HG02759 (cell line): ENCODE data around the gene TRIM59.
A peak's percentile ranks its signal among the peaks of the same experiment; 100 is the strongest.
"Not testable (repeated sequence)": the region's sequence is repeated elsewhere in the genome, so short reads cannot be mapped to it uniquely, and the experiment has no call there.

ENCODE experiments used
- ATAC-seq: cut with Tn5 transposase; IDR thresholded peaks from one replicate; pipeline ENCODE4 v1.9.1; 2021; ENCODE audit warnings: mild to moderate bottlenecking, moderate library complexity; ENCODE audit not compliant: unreplicated experiment

TRIM59 gene

DNA sequence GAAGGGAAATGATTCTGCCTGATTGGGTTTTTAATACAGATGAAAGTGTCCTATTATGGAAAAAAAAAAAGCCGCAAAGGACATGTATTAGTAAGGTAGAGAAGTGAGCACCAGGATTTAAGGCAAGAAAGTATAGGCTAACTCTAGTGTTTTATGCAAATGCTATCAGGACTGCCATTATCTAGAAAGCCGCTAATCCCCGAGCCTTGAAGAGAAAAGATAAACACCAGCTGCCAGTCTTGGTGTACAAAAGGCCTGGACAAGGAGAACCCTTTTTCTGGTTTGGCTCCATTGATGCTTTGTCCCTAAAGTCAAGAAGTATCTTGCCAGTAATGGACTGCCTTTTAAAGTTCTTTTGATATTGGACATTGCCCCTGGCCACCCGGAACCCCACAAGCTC lies 8.6 kb upstream of the TRIM59 start:
- no peak for ATAC-seq

DNA sequence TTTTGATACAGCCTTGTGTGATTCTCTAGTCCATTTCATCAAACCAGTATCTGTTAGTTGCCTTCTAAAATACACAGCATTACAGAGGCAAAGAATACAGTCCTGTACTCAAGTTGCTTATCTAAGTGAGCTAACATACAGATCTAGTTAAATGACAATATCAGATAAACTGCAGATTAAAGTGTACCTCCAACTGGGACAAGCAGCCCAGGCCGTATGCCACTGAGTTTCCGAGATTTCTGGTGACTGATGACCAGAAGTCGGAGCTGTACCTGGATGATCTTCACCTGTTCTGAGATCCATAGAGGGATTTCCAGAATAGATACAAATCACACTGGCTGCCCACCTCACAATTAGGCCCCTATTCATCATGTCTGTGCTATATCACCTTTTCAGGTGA lies 6.3 kb upstream of the TRIM59 start:
- no peak for ATAC-seq

DNA sequence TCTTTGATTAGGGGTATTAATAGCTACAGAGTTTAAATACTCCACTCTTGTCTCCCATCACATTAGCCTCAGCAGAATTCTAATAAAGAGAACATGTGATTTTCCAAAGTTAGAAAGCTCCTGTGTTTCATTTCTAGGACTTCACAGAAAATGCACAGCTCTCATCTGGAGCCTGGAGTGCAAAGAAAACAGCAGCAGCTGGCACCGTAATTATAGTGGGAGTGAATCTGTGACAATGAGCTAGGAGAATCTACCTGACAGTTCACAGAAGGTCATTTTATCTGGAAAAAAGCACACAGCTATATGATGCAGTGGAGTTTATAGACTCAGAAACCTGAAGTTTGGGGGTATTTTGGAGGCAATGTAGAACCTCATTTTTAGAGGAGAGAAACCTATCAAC lies 5.4 kb upstream of the TRIM59 start:
- ATAC-seq, result no peak

DNA sequence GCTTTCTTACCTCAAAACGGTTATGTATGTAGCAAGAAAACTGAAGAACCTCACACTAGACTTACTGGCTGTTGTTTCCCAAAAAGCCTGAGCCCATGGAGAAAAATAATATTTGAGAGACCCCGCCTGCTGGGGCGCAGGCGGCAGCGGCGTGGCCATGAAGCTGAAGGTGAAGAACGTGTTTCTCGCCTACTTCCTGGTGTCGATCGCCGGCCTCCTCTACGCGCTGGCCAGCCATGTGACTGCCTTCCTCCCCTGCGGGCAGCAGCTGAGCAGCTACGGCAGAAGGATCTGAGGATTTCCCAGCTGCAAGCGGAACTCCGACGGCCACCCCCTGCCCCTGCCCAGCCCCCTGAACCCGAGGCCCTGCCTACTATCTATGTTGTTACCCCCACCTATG lies 2.7 kb upstream of the TRIM59 start:
- ATAC-seq, result not testable (repeated sequence)

DNA sequence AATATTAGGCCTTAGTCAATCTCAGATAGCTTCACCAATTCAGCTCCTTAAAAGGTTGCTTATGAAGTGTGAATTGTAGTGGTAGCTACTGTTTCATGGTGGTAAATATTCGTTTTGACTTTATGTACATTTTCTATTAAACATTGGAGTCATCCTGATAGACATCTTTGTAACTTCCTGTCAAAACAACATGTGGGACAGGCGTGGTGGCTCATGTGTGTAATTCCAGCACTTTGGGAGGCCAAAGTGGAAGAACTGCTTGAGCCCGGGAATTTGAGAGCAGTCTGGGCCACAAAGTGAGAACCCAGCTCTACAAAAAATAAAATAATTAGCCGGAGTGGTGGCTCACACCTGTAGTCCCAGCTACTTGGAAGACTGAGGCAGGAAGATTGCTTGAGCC lies 2.0 kb upstream of the TRIM59 start:
- ATAC-seq, result no peak

DNA sequence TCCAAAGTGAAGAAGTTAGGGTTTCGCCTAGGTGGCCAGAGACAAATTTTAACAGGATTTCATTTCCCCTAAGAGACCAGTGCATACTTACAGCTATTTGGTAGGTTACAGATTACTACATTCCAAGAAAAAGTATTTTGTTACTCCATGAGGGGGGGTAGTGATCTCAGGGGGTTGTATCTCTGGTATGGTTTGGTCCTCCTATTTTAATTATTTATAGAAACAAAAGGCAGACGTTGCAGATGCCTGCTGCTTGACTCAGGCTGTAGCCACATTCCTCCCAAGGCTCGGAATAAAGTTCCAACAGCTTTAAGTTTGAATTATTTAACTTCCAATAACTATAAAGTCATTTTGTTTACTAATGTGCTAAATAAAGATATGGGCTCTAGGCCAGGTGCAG lies 1.3 kb upstream of the TRIM59 start:
- ATAC-seq, result no peak

DNA sequence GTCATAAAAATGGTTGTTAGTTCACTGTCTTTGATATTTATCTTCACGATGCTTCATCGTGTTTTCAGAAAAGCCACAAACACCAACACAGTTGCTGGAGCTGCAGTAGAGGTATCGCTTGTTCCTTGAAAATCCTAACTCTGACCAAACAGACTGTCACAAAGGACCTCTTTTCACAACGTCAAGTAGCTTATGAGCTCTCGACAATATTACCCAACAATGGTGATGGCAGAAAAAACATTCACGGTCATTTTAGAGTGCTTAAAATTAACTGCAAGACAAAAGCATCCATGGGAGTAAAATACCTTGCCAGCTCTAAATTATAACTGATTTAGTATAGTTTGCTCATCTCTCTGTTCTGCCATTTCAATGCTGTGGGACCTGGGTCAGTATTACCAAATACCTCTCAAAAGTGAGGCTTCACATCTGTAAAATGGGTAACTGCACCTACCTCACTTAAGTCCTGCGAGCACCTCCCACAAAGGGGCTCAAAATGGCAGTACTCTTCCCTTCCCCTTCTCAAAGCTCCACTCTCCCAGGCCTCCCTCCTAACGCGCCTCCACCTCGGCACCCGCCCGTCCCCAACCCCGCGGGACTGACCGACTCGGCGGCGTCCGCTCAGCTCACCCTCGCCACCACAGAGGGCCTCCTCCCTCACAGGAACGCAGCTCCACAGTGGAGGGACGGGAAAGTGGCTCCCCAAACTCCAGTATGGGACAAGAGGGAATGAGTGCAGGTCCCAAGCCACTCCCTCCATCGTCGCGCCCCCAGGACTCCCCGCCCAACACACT lies 546 bp downstream of the TRIM59 start:
- peak; percentile 47 for ATAC-seq

DNA sequence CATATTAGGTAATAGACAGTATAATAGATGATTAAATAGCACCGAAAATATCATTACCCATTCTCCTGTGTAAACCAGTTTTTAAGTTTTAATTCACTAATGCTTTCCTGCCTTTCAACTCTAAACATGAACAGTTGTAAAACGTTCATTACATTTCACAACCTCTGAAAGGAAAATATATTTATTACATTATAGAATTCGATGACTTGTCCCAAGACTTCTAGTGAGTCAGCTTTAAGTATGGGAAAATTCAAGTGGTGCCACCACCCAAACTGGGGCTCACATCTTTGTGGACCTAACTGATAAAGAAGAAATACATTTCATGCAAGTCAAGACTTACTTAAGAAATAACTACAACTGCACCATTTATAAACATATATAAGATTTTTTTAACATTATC lies 2.0 kb downstream of the TRIM59 start:
- ATAC-seq, result no peak

DNA sequence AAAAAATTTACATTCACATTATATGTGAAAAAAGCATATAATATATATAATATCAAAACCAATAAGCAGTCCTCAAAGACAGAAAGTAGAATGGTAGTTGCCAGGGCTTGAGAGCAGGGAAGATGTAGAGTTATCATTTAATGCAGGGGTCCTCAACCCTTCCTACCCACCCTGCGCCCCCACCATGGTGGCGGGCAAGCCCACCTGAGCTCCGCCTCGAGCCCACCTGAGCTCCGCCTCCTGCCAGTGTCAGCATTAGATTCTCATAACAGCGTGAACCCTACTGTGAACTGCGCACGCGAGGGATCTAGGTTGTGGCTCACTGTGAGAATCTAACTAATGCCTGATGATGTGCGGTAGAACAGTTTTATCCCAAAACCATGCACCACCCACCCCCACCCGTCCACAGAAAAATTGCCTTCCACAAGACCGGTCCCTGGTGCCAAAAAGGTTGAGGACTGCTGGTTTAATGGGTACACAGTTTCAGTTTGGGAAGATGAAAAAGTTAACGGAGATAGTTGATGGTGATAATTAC lies 3.0 kb downstream of the TRIM59 start:
- ATAC-seq, result no peak

DNA sequence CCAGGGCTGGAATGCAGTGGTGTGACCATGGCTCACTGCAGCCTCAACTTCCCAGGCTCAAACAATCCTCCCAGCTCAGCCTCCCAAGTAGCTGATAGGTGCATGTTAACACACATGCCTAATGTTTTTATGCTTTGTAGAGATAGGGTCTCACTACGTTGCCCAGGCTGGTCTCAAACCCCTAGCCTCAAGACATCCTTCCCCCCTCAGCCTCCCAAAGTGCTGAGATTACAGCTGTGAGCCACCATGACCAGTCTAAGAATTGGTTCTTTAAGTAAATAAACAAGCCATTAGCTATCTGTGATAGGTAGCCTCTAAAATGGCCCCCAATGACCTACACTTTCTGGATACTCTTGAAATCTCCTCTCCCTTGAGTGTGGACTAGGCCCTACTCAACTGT lies 3.7 kb downstream of the TRIM59 start:
- no peak for ATAC-seq

DNA sequence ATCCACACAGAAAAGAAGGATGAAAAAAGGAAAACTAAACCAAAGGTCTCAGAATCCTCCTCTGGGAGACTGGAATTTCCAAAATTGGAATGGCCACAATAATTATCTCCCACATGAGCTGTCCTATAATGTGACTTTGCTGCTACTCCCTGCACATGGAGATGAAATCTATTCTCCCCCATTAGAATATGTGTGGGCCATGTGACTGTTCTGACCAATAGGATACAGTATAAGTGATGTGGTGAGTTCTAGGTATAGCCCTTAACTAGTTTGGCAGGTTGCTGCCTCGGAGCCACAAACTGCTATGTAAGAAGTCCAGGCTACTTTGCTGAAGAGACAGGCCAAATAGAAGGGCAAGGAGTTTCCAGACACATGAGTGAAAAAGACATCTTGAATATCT lies 5.2 kb downstream of the TRIM59 start:
- no peak for ATAC-seq

DNA sequence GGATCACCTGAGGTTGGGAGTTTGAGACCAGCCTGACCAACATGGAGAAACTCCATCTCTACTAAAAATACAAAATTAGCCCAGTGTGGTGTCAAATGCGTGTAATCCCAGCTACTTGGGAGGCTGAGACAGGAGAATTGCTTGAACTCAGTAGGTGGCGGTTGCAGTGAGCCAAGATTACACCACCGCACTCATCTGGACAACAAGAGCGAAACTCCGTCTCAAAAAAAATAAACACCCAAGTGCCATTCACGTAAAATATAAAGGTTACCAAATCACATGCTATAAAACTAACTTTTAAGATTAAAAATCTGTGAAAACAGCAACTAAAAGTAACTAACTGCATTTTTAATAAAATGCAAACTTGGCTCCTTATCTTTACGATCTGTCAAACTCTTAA lies 8.9 kb downstream of the TRIM59 start:
- no peak for ATAC-seq

DNA sequence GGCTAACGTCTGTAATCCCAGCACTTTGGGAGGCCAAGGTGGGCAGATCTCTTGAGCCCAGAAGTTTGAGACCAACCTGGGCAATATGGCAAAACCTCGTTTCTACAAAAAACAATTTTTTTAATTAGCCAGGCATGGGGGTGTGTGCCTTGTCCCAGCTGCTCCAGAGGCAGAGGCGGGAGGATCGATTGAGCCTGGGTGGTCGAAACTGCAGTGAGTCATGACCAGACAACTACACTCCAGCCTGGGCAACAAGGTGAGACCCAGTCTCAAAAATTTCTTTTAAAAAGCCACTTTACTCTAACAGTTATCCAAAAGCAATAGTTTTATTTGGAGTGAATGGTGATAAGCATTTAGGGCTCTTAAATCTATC lies 12.5 kb downstream of the TRIM59 start:
- ATAC-seq, result no peak

DNA sequence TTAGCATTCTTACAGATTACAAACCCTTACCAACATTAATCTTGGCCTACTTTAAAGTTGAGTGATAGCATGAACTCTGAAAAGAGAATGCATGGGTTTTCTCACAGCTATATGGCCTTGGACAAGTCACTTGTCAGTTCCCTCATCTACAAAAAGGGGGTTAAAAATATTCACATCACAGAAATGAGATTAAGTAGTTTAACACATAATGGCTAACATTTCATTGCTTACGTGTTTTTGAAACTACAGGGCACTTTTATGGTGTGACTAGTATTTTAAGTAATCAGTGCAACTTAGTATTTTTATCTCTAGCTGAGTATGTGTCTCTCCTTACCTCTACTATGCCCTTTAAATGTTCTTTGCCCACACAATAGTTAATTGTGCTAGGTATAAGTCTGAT lies 13.8 kb downstream of the TRIM59 start:
- ATAC-seq, result no peak

DNA sequence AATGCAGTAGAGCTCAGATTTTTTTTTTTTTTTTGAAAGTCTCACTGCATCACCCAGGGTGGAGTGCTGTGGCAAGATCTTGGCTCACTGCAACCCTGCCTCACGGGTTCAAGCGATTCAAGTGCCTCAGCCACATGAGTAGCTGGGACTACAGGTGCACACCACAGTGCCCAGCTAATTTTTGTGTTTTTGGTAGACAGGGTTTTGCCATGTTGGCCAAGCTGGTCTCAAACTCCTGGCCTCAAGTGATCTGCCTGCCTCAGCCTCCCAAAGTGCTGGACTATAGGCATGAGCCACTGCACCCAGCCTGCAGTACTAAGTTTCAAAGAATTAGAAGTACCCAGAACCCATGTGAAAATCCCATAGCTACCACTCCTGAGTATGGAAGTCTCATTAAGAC lies 14.5 kb downstream of the TRIM59 start:
- ATAC-seq, result no peak

DNA sequence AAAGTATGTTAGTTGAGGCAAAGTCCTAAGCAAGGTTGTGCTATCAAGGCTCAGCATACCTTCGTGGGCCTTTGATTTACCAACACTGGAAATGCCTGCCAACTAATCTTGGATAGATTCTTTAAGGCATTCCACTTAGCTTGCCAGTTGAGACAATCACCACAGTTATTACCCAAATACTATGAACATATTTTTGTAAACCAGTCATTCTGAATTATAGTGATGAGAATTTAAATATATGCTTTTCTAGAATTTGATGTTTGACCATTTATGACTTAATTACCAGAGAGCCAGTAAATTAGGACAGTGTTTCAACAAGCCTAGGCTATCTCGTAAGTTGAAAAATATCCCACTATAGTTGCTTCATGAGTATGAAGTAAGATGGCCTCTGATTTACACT lies 15.5 kb downstream of the TRIM59 start:
- no peak for ATAC-seq

DNA sequence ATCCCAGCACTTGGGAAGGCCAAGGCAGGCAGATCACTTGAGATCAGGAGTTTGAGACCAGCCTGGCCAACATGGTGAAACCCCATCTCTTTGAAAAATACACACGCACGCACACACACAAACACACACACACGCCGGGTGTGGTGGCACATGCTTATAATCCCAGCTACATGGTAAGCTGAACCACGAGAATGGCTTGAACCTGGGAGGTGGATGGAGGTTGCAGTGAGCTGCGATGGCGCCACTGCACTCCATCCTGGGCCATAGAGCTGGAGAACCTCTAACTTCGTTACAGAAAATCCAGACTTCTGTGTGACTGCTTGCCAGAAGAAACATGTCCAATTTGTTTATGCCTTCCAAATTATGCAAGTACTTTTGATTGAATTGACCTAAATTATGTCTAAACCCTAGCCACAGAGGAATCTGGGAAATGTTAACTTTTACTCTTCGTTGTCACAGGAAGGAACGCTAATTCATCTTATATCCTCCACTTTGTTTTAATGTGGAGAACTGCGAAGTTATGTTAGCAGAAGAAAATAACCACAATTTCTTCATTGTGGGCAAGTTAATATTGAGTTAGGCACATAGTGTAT lies 21.7 kb downstream of the TRIM59 start:
- no peak for ATAC-seq

DNA sequence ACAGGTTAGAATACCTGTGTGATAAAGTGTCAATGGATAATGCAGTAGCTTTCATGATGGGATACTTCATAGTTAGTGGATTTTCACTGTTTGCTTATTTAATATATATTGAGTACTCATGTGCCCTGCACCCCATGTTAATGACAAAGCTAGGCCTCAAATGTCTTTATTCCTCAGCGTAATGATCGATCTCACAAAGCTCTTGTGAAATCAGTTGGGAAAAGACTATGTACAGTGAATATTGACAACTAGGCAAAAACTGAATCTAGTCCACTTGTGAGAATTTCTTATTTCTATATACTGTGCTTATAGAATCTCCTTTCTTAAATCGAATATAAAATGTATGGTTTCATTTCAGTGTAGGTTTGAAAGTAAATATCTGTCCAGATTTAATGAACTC lies 32.3 kb downstream of the TRIM59 start:
- ATAC-seq, result no peak

DNA sequence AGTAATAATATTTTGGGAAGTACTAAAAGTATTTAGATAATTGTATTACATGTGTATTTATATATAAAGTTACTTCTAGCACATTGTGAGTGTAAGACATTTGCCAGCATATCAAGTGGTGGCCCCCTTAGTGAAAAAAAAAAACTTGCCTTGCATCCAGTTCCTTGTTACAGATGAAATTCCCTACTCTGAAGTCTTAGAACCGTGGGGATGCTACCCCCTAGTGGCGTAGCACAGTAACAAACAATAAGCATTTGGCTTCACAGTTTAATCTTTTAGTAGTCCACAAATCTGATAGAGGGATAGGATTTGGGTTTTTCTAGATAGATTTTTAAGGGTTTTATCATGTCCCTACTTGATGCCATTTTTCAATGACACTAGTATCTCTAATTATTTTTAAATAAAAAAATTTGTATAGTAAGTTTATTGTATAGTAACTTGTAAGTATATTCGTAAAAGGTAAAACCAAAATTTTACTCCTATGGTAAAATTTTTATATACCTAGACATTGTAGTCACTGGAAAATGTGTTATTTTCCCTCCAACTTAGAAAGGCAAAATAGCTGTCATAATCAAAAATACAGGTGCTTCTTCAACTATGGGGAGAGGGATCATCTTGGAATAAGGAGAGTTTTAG lies 35.9 kb downstream of the TRIM59 start:
- ATAC-seq, result peak; percentile 79

DNA sequence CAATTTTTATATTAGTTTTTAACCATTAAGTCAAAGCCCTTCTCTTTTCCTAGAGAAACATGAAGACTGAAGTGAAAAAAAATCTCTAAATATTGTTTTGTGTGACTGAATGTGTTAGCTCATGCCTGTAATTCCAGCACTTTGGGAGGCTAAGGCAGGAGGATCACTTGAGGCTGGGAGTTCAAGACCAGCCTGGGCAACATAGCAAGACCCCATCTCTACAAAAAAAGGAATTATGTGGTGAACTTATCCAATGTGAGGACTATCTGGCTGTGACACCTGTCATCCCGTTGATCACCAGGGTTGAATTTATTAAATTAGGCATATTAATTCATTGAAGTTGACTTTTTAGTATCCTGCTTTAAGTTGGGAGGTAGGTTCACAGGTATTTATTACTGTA lies 37.1 kb downstream of the TRIM59 start:
- ATAC-seq, result no peak

DNA sequence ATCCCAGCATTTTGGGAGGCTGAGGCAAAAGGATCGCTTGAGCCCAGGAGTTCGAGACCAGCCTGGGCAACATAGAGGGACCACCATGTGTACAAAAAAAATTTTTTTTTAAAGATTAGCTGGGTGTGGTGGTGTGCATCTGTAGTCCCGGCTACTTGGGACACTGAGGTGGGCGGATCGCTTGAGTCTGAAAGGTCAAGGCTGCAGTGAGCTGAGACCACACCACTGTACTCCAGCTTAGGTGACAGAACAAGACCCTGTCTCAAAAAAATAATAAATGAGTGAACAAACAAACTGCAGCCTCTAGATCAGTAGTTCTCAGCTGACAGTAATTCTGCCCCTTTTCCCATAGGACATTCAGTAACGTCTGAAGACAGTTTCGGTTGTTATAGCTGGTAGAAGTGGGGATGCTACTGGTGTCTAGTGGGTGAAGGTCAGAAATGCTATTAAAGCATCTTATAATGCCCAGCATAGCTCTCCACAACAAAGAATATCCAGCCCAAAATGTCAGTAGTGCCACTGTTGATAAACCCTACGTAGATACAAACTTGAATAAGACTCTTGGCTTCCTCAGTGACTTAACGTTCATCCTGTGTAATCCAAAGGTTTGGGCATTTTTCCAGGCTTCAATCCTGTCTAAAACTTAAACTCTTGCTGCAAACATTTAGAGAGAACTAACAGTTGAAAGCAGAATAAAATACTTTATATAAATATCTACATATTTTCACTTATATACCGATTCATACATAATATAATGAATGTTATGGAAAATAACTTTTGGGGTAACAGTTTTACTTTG lies 39.6 kb downstream of the TRIM59 start:
- no peak for ATAC-seq
